GM12891 (cell line): ENCODE measurements around the gene IGFLR1.

Experiments used
- DNase-seq: peaks from one replicate; pipeline ENCODE4 v3.0.0; 2011; ENCODE audit warnings: low spot score; ENCODE audit not compliant: insufficient read length
- FAIRE-seq: peaks from 2 replicates; lab custom pipeline; 2011; peaks lifted over from hg19 to GRCh38; lab: Jason Lieb, UNC
- PAX5 ChIP-seq: IDR thresholded peaks from 2 replicates; pipeline ENCODE4 v1.6.1; 2011; ENCODE audit warnings: low read length, moderate library complexity, mild to moderate bottlenecking; ENCODE audit not compliant: insufficient read depth, severe bottlenecking
- POLR2A ChIP-seq: IDR thresholded peaks from 2 replicates; pipeline ENCODE4 v1.6.1; 2011; ENCODE audit warnings: low read depth, low read length, control low read depth
- POLR2AphosphoS5 ChIP-seq: IDR thresholded peaks from 2 replicates; pipeline ENCODE4 v1.6.1; 2011; ENCODE audit warnings: low read depth, low read length, control low read depth
- POU2F2 ChIP-seq: IDR thresholded peaks from 2 replicates; pipeline ENCODE4 v1.6.1; 2011; ENCODE audit warnings: low read depth, mild to moderate bottlenecking, control low read depth, low read length, moderate library complexity
- SPI1 ChIP-seq: IDR thresholded peaks from 2 replicates; pipeline ENCODE4 v1.6.1; 2011; ENCODE audit warnings: low read depth, low read length, control low read depth
- TAF1 ChIP-seq: IDR thresholded peaks from 2 replicates; pipeline ENCODE4 v1.6.1; 2011; ENCODE audit warnings: low read depth, low read length, control low read depth

The IGFLR1 gene

DNA sequence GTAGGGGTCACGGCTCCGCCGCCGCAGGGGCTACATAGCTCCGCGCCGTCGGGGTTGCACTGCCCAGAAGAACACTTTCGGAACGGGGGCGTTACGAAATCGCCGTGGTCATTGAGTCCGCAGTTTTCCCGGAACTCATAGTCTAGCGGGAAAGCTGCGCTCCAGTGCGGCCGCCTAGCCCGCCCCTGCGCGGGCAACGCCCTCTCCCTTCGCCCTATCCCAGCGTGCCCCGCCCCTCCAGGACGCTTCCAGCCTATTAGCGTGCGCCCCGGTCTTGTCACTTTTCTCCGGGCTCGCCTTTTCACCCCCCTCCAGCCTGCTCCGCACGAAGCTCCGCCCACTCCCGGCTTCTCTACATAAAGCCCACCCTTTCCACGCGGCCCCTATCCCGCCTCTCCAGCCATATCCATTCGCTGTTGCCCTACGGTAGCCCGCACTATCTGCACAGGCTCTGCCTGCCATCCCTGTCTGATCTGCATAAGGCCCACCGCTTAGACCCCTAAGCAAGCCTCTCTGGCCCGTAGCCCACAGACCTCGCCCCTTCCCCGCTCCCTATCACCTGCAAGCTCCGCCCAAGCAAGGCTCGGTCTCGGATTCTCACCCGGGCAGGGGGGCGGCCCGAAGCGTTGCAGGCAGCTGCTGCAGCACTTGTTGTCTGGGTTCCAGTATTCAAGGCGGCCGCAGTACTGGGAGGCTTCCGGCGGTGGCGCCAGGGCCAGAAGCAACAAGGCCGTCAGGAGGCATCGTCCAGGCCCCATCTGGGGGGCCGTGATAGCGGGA lies 1.6 kb downstream of the IGFLR1 start:
- TF ChIP-seq PAX5, result no peak
- peak; percentile 71 for TF ChIP-seq TAF1
- 0 out of 2 replicates have a peak, but pooled peaks have one; percentile 36 for TF ChIP-seq POLR2AphosphoS5
- peak; percentile 75 for TF ChIP-seq POLR2A
- peak; percentile 59; the same call in 1 of the 2 replicates for TF ChIP-seq POU2F2
- DNase-seq (peak; percentile 99), FAIRE-seq (peak; percentile 91)

DNA sequence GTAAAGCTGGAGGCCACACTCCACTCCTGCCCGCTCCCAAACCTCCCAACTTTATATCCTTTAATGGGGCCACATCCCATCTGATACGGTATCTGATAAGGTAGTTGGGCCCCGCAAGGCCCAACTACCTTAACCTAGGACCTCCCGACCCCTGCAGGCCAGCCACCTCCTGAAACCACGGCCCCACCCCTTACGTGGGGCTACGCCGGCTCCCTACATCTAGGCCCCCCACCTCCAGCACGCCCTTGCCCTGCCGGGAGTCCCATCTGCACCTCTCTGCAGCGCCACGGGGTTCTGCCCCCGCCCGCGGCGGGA lies 2.2 kb downstream of the IGFLR1 start:
- TF ChIP-seq TAF1 (no peak), PAX5 (no peak)
- FAIRE-seq (no peak), DNase-seq (no peak)

DNA sequence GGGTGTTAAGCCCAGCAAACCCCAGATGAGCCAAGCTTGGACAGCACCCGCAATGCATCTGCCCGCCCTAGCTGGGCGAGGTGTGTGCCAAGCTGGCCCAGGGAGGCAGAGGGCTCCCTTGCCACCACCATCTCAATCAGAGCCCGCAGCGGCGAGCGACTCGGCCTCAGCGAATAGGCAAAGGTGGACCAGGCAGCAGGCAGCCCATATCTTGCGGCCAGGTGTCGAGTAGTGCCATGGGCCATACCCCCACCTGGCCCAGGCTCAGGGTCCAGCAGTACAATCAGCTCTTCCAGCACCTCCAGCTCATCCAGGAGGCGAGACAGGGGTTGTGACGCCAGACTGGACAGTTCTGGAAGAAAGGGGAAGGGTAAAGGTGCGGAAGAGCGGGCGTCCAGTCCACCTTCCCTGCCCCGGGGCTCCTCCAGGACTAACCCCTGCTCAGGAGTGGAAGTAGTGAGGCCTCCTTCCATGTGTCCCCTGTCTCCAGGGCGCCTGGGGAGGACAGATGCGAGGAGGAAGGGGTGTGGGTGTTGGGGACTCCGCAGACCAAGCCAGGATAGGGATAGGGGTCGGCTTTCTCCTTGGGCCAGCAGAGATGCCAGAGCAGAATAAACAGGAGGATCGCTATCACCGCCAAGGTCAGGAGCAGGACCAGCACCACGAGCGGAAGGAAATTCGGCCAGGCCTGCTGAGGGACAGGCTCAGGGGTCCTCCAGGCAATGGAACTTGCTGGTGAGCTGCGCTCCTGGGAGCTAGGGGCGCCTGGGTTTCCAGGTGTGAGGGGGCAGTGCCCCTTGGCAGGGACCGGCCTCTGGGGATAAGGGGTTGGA lies 2.8 kb downstream of the IGFLR1 start:
- no peak for DNase-seq
- TF ChIP-seq TAF1, result no peak
- 0 out of 2 replicates have a peak, but pooled peaks have one; percentile 7 for TF ChIP-seq POLR2AphosphoS5
- FAIRE-seq, result no peak

DNA sequence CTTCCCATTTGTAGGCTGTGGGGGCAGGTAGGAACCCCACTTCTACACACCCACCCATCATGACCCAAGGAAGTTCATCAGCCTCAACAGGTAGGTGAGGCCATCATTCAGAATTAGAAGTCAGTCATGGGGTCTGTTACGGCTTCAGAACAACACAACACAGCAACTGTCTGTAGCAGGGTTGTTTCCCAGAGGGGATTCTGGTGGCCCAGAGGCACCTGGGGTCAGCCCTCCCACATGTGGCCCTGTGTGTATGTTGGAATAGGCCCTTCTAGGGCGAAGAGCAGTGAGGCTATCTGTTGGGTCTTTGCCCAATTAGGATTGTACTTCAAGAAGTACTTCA lies 3.4 kb downstream of the IGFLR1 start:
- FAIRE-seq (no peak), DNase-seq (peak; percentile 19)
- no peak for TF ChIP-seq SPI1
- no peak; the same call in 1 of the 2 replicates for TF ChIP-seq POU2F2
- no peak for TF ChIP-seq TAF1
- TF ChIP-seq POLR2AphosphoS5, result no peak
- TF ChIP-seq PAX5, result no peak
- no peak for TF ChIP-seq POLR2A

DNA sequence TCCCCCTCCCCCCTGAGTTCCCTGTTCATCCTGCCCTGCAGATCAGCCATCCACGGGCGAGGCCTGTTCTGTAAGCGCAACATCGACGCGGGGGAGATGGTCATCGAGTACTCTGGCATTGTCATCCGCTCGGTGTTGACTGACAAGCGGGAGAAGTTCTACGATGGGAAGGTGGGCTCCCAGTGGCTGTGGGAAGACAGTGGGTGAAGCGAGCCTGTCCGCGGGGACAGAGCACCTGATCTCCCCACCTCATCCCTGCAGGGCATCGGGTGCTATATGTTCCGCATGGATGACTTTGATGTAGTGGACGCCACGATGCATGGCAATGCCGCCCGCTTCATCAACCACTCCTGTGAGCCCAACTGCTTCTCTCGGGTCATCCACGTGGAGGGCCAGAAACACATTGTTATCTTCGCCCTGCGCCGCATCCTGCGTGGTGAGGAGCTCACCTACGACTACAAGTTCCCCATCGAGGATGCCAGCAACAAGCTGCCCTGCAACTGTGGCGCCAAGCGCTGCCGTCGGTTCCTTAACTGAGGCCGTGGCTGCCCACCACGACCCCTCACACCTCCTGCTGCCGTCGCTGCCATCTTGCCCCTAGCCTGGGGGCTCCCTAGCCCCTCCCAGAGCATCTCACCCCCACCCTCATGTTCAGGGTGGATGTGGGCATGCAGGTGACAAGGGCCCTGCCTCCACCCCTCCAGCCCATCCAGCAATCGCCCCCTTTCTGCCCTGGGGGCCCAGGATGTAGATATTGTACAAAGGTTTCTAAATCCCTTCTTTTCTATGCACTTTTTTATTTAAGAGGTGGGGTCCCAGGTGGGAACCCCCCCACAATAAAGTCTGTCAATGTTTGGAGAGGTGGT lies 4.0 kb downstream of the IGFLR1 start:
- FAIRE-seq, result no peak
- DNase-seq, result peak; percentile 9
- TF ChIP-seq PAX5 (no peak), POLR2AphosphoS5 (0 out of 2 replicates have a peak, but pooled peaks have one; percentile 64), POU2F2 (no peak; the same call in 1 of the 2 replicates), TAF1 (no peak), SPI1 (no peak), POLR2A (no peak; the same call in none of the 2 replicates)

DNA sequence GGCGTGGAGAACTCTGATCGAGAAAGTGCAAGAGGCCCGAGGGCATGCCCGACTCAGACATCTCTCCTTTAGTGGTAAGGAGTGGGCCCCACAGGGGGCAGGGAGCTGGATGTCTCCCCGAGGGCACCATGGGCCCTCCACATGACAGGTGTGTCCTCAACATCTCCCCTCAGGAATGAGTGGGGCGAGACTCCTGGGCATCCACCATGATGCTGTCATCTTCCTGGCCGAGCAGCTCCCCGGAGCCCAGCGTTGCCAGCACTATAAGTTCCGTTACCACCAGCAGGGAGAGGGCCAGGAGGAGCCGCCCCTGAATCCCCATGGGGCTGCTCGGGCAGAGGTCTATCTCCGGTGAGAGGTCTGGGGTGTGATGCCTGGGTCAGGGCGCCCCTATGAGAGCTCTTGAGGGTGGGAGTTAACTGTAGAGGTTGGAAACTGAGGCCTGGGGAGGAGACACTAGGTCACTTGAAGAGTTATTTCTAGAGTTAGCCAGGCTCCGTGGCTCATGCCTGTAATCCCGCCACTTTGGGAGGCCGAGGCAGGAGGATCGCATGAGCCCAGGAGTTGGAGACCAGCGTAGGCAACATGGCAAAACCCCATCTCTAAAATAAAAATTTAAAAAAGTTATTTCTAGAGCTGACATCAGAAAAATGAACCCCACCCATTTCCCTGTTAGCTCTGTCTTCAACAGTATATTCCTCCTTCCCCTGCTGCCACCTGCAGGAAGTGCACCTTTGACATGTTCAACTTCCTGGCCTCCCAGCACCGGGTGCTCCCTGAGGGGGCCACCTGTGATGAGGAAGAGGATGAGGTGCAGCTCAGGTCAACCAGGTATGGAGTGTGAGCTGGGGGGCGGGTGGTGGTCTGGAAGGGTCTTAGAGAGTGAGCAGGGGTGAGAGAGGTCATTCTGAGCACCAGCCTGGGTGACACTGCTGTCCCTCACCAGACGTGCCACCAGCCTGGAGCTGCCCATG lies 5.1 kb downstream of the IGFLR1 start:
- DNase-seq, result peak; percentile 36
- peak; percentile 33 for FAIRE-seq

DNA sequence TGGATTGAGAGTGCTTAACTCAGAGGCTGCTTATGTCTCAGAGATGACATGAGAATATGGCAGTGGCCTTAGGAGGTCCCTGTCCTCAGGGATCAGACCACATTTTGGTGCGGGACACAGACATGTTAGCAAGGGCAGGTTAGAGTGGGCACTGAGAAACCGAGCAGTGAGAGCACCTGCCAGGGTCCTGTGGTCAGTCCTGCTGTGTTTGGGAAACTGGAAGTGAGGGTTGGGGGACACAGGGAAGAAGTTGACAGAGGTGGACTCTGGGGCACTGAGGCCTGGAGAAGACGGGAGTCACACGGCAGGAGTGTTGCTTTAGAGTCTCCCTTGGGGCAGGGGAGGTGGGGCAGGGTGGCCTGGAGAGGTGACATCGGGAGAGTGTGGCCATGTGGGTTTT lies 7.4 kb downstream of the IGFLR1 start:
- no peak for TF ChIP-seq POU2F2
- no peak for TF ChIP-seq TAF1
- no peak for TF ChIP-seq SPI1
- no peak for TF ChIP-seq POLR2AphosphoS5
- TF ChIP-seq PAX5, result no peak
- TF ChIP-seq POLR2A, result no peak
- FAIRE-seq (no peak), DNase-seq (no peak)

More for the DNA sequence above, 5.1 kb downstream of the IGFLR1 start:
- TF ChIP-seq SPI1 (no peak), POLR2A (0 out of 2 replicates have a peak, but pooled peaks have one; percentile 20)

DNA sequence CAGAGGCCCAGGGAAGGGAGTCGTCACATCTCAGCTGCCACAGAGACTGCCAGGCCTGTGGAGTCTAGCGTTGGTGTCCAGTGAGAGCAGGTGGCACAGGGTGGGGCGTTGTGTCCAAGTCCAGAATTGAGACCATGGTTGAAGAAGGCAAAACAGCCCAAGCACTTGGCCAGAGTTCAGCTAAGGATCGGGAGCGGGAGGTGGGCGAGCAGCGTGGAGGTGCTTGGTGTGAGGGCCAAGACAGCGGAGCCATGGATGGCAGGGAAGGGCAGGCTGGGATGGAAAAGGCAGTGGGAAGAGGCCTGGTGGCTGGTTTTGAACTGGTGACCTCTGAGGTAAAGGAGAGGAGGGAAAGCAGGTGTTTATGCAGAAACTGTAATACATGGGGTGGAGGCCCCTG lies 8.0 kb downstream of the IGFLR1 start:
- DNase-seq (no peak), FAIRE-seq (no peak)
- TF ChIP-seq PAX5, result no peak
- TF ChIP-seq POLR2AphosphoS5, result 0 out of 2 replicates have a peak, but pooled peaks have one; percentile 41
